H1 (cell line): ENCODE measurements around the gene RPS5. TPM values are rescaled to one million over a fixed set of nuclear protein-coding genes. Genes with fewer than 3 reads are reported as not detected.

Experiments used
- CEBPB ChIP-seq: IDR thresholded peaks from 2 replicates; pipeline ENCODE4 v1.6.1; 2012; ENCODE audit warnings: low read depth, low read length
- CHD1 ChIP-seq: IDR thresholded peaks from 2 replicates; pipeline ENCODE4 v1.6.1; 2012; ENCODE audit warnings: low read depth, low read length, improper control_type of control experiment
- CHD2 ChIP-seq: IDR thresholded peaks from 2 replicates; pipeline ENCODE4 v1.6.1; 2012; ENCODE audit warnings: low read length, improper control_type of control experiment
- CREB1 ChIP-seq: IDR thresholded peaks from 2 replicates; pipeline ENCODE4 v1.6.1; 2012; ENCODE audit warnings: inconsistent platforms
- EGR1 ChIP-seq: IDR thresholded peaks from 2 replicates; pipeline ENCODE4 v1.6.1; 2011; ENCODE audit warnings: low read depth, low read length, borderline replicate concordance
- GABPA ChIP-seq: IDR thresholded peaks from 2 replicates; pipeline ENCODE4 v1.6.1; 2011; ENCODE audit warnings: mild to moderate bottlenecking, low read length, moderate library complexity, borderline replicate concordance; ENCODE audit not compliant: insufficient read depth
- GTF2F1 ChIP-seq: IDR thresholded peaks from 2 replicates; pipeline ENCODE4 v1.6.1; 2012; ENCODE audit warnings: low read depth, low read length, improper control_type of control experiment, borderline replicate concordance
- KDM4A ChIP-seq: IDR thresholded peaks from one replicate; pipeline ENCODE4 v1.7.1; 2012; ENCODE audit warnings: low read depth, mild to moderate bottlenecking, moderate library complexity, low read length, inconsistent platforms; ENCODE audit not compliant: severe bottlenecking
- MAFK ChIP-seq: IDR thresholded peaks from 2 replicates; pipeline ENCODE4 v1.6.1; 2012; ENCODE audit warnings: low read depth, mild to moderate bottlenecking, improper control_type of control experiment, low read length
- POLR2A ChIP-seq, 2 experiments: IDR thresholded peaks; 1 replicate in 1 of 2; 2 replicates in 1 of 2; pipeline ENCODE4 v1.6.1; 2011; ENCODE audit warnings: low read depth in 2 of 2, low read length in 2 of 2, mild to moderate bottlenecking in 2 of 2; ENCODE audit errors: control extremely low read depth in 1 of 2
- POLR2AphosphoS5 ChIP-seq: IDR thresholded peaks from 2 replicates; pipeline ENCODE4 v1.6.1; 2011; ENCODE audit warnings: low read depth, low read length
- POU5F1 ChIP-seq: IDR thresholded peaks from 2 replicates; pipeline ENCODE4 v1.6.1; 2011; ENCODE audit warnings: low read depth, mild to moderate bottlenecking, low read length, moderate library complexity
- RBBP5 ChIP-seq: IDR thresholded peaks from 2 replicates; pipeline ENCODE4 v1.7.1; 2012; ENCODE audit warnings: low read depth, mild to moderate bottlenecking, inconsistent platforms, low read length, moderate library complexity, borderline replicate concordance
- RFX5 ChIP-seq: IDR thresholded peaks from 2 replicates; pipeline ENCODE4 v1.6.1; 2011; ENCODE audit warnings: low read depth, low read length, improper control_type of control experiment, borderline replicate concordance
- SIX5 ChIP-seq: IDR thresholded peaks from 2 replicates; pipeline ENCODE4 v1.6.1; 2011; ENCODE audit warnings: mild to moderate bottlenecking, low read depth, low read length
- SRF ChIP-seq: IDR thresholded peaks from 2 replicates; pipeline ENCODE4 v1.6.1; 2011; ENCODE audit warnings: mild to moderate bottlenecking, low read depth, low read length, moderate library complexity
- SUZ12 ChIP-seq: fragments of 200-600 bp; sonication (generic); IDR thresholded peaks from 2 replicates; pipeline ENCODE4 v1.6.1; 2012; ENCODE audit warnings: mild to moderate bottlenecking, inconsistent platforms, low read length, moderate library complexity, mixed read lengths
- TAF1 ChIP-seq: IDR thresholded peaks from 2 replicates; pipeline ENCODE4 v1.6.1; 2011; ENCODE audit warnings: mild to moderate bottlenecking, low read depth, low read length
- TAF7 ChIP-seq: optimal IDR thresholded peaks from 2 replicates; pipeline ENCODE3; 2011; ENCODE audit warnings: low read depth, mild to moderate bottlenecking, inconsistent platforms, low read length, moderate library complexity, borderline replicate concordance
- YY1 ChIP-seq: IDR thresholded peaks from 2 replicates; pipeline ENCODE4 v1.6.1; 2011; ENCODE audit warnings: low read depth, mild to moderate bottlenecking, low read length
- polyA plus RNA-seq, 7 experiments: library from polyadenylated mRNA; depleted of rRNA in 3 of 7; stranded (reverse) in 5 of 7; unstranded in 2 of 7; fragments of >200 nt in 5 of 7; fragments of 200-250 nt in 2 of 7; gene quantifications; 1 replicate in 5 of 7; 2 replicates in 1 of 7; 4 replicates in 1 of 7; pipeline versions ENCODE4 v1.2.1 to v1.2.3, GENCODE V29; 2011 to 2013; ENCODE audit warnings: missing spikeins in 2 of 7, mixed read lengths in 2 of 7
- total RNA-seq: library from RNA; stranded (reverse); fragmentation: NEBNext Ultra II Directional; extraction: Animal tissue kit (Norgen Biotek cat#: 25700); gene quantifications from 2 replicates; pipeline ENCODE4 v1.2.1, GENCODE V29; 2021
- TF ChIP-seq, protein P1 (sequence below): IDR thresholded peaks from 2 replicates; pipeline ENCODE4 v1.6.1; 2012; ENCODE audit warnings: inconsistent platforms
- TF ChIP-seq, protein P2 (sequence below): IDR thresholded peaks from 2 replicates; pipeline ENCODE4 v1.6.1; 2012; ENCODE audit warnings: low read length, inconsistent platforms

The RPS5 gene
- total and polyA plus RNA-seq, 2 of the 8 experiments (the other 6 are each of a cell fraction or from before 2014, with no cell fraction given) = 1,557 to 5,731 TPM

DNA sequence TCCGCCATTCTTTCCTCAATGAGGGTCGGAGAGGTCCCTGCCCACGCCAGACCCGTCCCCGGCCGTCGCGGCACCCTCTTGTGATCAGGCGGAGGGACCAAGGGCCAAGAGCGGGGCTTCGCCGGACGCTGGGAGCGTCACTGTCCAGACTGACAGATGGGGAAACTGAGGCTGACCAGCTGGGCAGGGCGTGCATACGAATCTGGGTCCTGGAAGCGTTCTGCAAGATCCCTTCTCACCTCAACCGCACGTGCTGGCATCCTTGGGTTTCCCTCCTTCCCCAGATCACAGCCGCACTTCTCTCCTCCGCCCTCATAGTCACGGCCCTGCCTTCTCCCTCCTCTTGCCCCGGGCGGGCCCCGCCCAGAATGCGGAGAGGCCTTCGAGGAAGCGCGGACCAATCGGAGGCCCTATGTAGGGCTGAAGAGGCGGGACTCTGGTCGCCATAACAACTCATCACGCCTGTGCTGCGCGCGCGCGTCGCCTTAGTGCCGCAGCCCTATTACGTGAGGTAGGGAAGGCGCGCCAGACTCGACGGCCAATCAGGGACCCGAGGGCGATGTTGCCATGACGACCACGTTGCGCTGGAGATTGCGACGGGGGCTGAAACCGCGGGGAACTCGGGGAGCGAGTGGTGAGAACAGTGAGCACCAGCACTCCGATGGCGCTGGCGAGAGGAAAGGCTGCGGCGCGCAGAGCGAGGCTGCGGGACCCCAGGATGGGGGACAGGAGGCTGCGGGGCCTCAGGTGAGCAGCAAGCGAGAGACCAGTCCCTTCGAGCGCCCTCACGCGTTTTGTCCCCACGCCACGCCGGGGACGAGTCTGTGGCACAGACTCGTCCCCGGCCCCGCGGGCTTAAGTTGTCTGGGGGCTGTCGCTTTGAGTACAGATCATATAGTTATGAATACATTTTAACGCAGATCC, 14.1 kb downstream of the RPS5 start (continued):
- TF ChIP-seq RFX5 = peak; percentile 92
- TF ChIP-seq RBBP5 = 0 out of 2 replicates have a peak, but pooled peaks have one; percentile 74
- no peak for TF ChIP-seq GABPA
- TF ChIP-seq POLR2AphosphoS5 = peak; percentile 84; the same call in 1 of the 2 replicates
- peak in 1 of 2 experiments; percentile 69; a peak in 1 of 3 replicates for TF ChIP-seq POLR2A (IDR thresholded peaks at IDR 0.05; ENCODE audit: control extremely low read depth in 1 of 2, low read depth in 2 of 2, low read length in 2 of 2)
- TF ChIP-seq POU5F1 = no peak
- TF ChIP-seq CHD2 = 0 out of 2 replicates have a peak, but pooled peaks have one; percentile 15
- no peak for TF ChIP-seq MAFK
- no peak for TF ChIP-seq GTF2F1
- TF ChIP-seq TAF7 = peak; percentile 58
- peak; percentile 49; the same call in 1 of the 2 replicates for TF ChIP-seq SRF
- TF ChIP-seq SIX5 = no peak
- TF ChIP-seq CREB1 = peak; percentile 98
- TF ChIP-seq TAF1 = peak; percentile 95
- TF ChIP-seq, protein P1, sequence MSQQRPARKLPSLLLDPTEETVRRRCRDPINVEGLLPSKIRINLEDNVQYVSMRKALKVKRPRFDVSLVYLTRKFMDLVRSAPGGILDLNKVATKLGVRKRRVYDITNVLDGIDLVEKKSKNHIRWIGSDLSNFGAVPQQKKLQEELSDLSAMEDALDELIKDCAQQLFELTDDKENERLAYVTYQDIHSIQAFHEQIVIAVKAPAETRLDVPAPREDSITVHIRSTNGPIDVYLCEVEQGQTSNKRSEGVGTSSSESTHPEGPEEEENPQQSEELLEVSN = peak; percentile 99
- TF ChIP-seq CEBPB = 0 out of 2 replicates have a peak, but pooled peaks have one; percentile 1
- TF ChIP-seq CHD1 = no peak
- TF ChIP-seq SUZ12 = no peak
- peak; percentile 63 for TF ChIP-seq KDM4A
- TF ChIP-seq, protein P2, sequence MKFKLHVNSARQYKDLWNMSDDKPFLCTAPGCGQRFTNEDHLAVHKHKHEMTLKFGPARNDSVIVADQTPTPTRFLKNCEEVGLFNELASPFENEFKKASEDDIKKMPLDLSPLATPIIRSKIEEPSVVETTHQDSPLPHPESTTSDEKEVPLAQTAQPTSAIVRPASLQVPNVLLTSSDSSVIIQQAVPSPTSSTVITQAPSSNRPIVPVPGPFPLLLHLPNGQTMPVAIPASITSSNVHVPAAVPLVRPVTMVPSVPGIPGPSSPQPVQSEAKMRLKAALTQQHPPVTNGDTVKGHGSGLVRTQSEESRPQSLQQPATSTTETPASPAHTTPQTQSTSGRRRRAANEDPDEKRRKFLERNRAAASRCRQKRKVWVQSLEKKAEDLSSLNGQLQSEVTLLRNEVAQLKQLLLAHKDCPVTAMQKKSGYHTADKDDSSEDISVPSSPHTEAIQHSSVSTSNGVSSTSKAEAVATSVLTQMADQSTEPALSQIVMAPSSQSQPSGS = no peak
- TF ChIP-seq EGR1 = no peak
- no peak for TF ChIP-seq YY1
